T-cell (primary cell): ENCODE measurements around the gene MRPL12. TPM values are rescaled to one million over a fixed set of nuclear protein-coding genes. Genes with fewer than 3 reads are reported as not detected.

Experiments used
- ATAC-seq, 4 experiments: fragments of 200-7000 bp in 3 of 4; fragments of 150-1000 bp in 1 of 4; cut with Tn5 transposase; replicated peaks in 1 of 4; 1 replicate in 3 of 4; 2 replicates in 1 of 4; pipeline ENCODE4 v1.10.0; 2021; ENCODE audit warnings: moderate library complexity in 3 of 4, mild to moderate bottlenecking in 2 of 4, moderate number of reproducible peaks in 1 of 4
- CTCF ChIA-PET, 2 donors: fragments of 300-600 bp; sonication (Branson Sonifier 250); formaldehyde crosslinking; loops; one replicate each; lab custom pipeline; 2022; ENCODE audit warnings: antibody characterized with exemption in 2 of 2; lab: Charles Lee
- POLR2A ChIA-PET, 2 donors: fragments of 300-600 bp; sonication (Branson Sonifier 250); formaldehyde crosslinking; loops; one replicate each; lab custom pipeline; 2022; ENCODE audit warnings: antibody characterized with exemption in 2 of 2; lab: Charles Lee
- DNase-seq, 35 experiments: peaks; one replicate each; pipeline versions ENCODE4 v3.0.0 to v3.0.0-alpha.2; 2013 to 2023
- H3K27ac ChIP-seq: one replicate; pipeline ENCODE4 v1.5.1; 2013; ENCODE audit warnings: low read length
- H3K27me3 ChIP-seq, 2 experiments: replicated peaks in 1 of 2; 1 replicate in 1 of 2; 2 replicates in 1 of 2; pipeline versions ENCODE4 v1.6.1 to v1.7.0; 2013; ENCODE audit warnings: low read length in 1 of 2, mixed read lengths in 1 of 2; ENCODE audit not compliant: control insufficient read depth in 2 of 2, insufficient read depth in 2 of 2; ENCODE audit errors: extremely low read depth in 1 of 2
- H3K36me3 ChIP-seq, 2 donors: 1 replicate in 1 of 2; 2 replicates in 1 of 2; pipeline versions ENCODE4 v1.6.1 to v1.7.0; 2013; ENCODE audit warnings: low read length in 1 of 2; ENCODE audit not compliant: control insufficient read depth in 2 of 2, insufficient read depth in 1 of 2; ENCODE audit errors: extremely low read depth in 1 of 2
- H3K4me1 ChIP-seq, 2 experiments: 1 replicate in 1 of 2; 2 replicates in 1 of 2; pipeline versions ENCODE4 v1.6.1 to v1.7.0; 2013; ENCODE audit warnings: low read length in 2 of 2, mixed read lengths in 1 of 2; ENCODE audit not compliant: insufficient read depth in 2 of 2, control insufficient read depth in 1 of 2; ENCODE audit errors: extremely low read depth in 1 of 2
- H3K4me3 ChIP-seq, 2 donors: 1 replicate in 1 of 2; 2 replicates in 1 of 2; pipeline versions ENCODE4 v1.5.1 to v1.7.0; 2013; ENCODE audit warnings: mild to moderate bottlenecking in 2 of 2, low read length in 1 of 2, moderate library complexity in 1 of 2; ENCODE audit not compliant: control insufficient read depth in 1 of 2; ENCODE audit errors: extremely low read depth in 1 of 2
- H3K9me3 ChIP-seq: 2 replicates; pipeline ENCODE4 v1.7.0; 2013
- H3K27ac Mint-ChIP-seq, 2 donors: one replicate each; pipeline ENCODE4 v1.8.0; 2020 to 2021; ENCODE audit warnings: mild to moderate bottlenecking in 2 of 2, mixed read lengths in 2 of 2
- H3K27me3 Mint-ChIP-seq, 2 donors: one replicate each; pipeline ENCODE4 v1.8.0; 2021 to 2022; ENCODE audit warnings: mixed read lengths in 2 of 2
- H3K36me3 Mint-ChIP-seq: one replicate; pipeline ENCODE4 v1.8.0; 2021; ENCODE audit warnings: mixed read lengths
- H3K4me1 Mint-ChIP-seq, 3 donors: one replicate each; pipeline ENCODE4 v1.8.0; 2020 to 2022; ENCODE audit warnings: mixed read lengths in 3 of 3, mild to moderate bottlenecking in 1 of 3
- H3K4me3 Mint-ChIP-seq, 3 donors: one replicate each; pipeline ENCODE4 v1.8.0; 2020 to 2022; ENCODE audit warnings: mild to moderate bottlenecking in 3 of 3, mixed read lengths in 3 of 3, moderate library complexity in 3 of 3
- H3K9me3 Mint-ChIP-seq, 3 donors: one replicate each; pipeline ENCODE4 v1.8.0; 2020 to 2022; ENCODE audit warnings: mixed read lengths in 3 of 3
- WGBS: methylation state at CpG from one replicate; pipeline ENCODE4 v1.1.5; 2013; ENCODE audit warnings: missing lambda C conversion rate; ENCODE audit not compliant: insufficient coverage; 5-methylcytosine and 5-hydroxymethylcytosine counted together
- total RNA-seq, 35 experiments: library from RNA in 6 of 35; stranded (reverse) in 6 of 35; fragments of 120-200 nt in 1 of 35; gene quantifications; one replicate each; pipeline versions ENCODE4 v1.2.1 to v1.2.4 and lab custom pipeline; 2013 to 2026

Gene MRPL12
- total RNA-seq, 5 donors from 2014 or later (not counting 1 experiment from before 2014, with no cell fraction given): 18.5 to 33.5 (median 31.4) TPM

GRCh38 chr17:81683584-81684441, 19.4 kb upstream of the MRPL12 start, which contains the start of the genes ARL16 and HGS:
ARL16 (minus strand) TSS chr17:81683797; CDS start chr17:81683753, 44 bp downstream.
HGS (plus strand) TSS chr17:81684011; CDS start chr17:81684067, 56 bp downstream.
- DNase-seq (peak; percentile 92 to 99 (median 97)), ATAC-seq (peak; percentile 98)
- Histone ChIP-seq H3K9me3 (no peaks in the 10 kb centered on the region), H3K27me3 (no peaks in the 10 kb centered on the region), H3K36me3 (peaks cover 11 to 30% of the 10 kb centered on the region in 2 donors), H3K27ac (peak within 1 kb of the TSS; percentile 35), H3K4me3 (peak within 1 kb of the TSS; percentile 88 to 97), H3K4me1 (peaks cover 9 to 44% of the 10 kb centered on the region in 2 experiments)
- under 1% methylated on average over 109 of the region's 112 CpGs for WGBS
- CTCF ChIA-PET: interaction anchor here in 1 of 2 donors (0.5 to 1.1 kb wide), 2 partner anchors 23 to 33 kb away, joined by 3 to 7 read pairs; no protein-coding TSS in a partner anchor
- POLR2A ChIA-PET: interaction anchor here (0.6 to 1.6 kb wide), 4 partner anchors 13 to 339 kb away, joined by 3 read pairs; partner anchors contain the start of gene CENPX (in 1 of the 2)
- Mint-ChIP-seq H3K9me3 (no peaks in the 10 kb centered on the region), H3K4me3 (peak within 1 kb of the TSS; percentile 90 to 98 (median 92)), H3K4me1 (peaks cover 39 to 48% (median 40%) of the 10 kb centered on the region in 3 donors), H3K36me3 (peaks cover 19% of the 10 kb centered on the region), H3K27ac (peak within 1 kb of the TSS; percentile 95 to 96), H3K27me3 (no peaks in the 10 kb centered on the region)

- Mint-ChIP-seq H3K27me3 (no peaks in the 10 kb centered on the region), H3K9me3 (no peaks in the 10 kb centered on the region), H3K4me1 (peaks cover 39 to 48% (median 42%) of the 10 kb centered on the region in 3 donors), H3K36me3 (peaks cover 24% of the 10 kb centered on the region), H3K4me3 (peak overlapping the region; percentile 78 to 92 (median 82)), H3K27ac (peak overlapping the region; percentile 66 to 78)
- CTCF ChIA-PET: no interaction called here
- Histone ChIP-seq H3K4me1 (peaks cover 9 to 48% of the 10 kb centered on the region in 2 experiments), H3K27ac (peak overlapping the region; percentile 14), H3K4me3 (peak overlapping the region; percentile 88 to 97), H3K27me3 (no peaks in the 10 kb centered on the region), H3K36me3 (peaks cover 13 to 37% of the 10 kb centered on the region in 2 donors), H3K9me3 (no peaks in the 10 kb centered on the region)
- DNase-seq (no peak), ATAC-seq (peak in 1 of 4 experiments; percentile 2)
- POLR2A ChIA-PET: no interaction called here
- 10% methylated on average over 13 of the region's 16 CpGs for WGBS
These were observed 18.7 kb upstream of the MRPL12 start for GRCh38 chr17:81684442-81684911.

GRCh38 chr17:81685108-81685507, 18.1 kb upstream of the MRPL12 start:
- H3K36me3 ChIP-seq: peaks cover 13 to 40% of the 10 kb centered on the region in 2 donors
- Mint-ChIP-seq H3K9me3 (no peaks in the 10 kb centered on the region), H3K4me1 (peaks cover 39 to 46% (median 44%) of the 10 kb centered on the region in 3 donors), H3K36me3 (peaks cover 30% of the 10 kb centered on the region), H3K4me3 (peak overlapping the region; percentile 78 to 92 (median 82)), H3K27me3 (no peaks in the 10 kb centered on the region), H3K27ac (peak overlapping the region; percentile 66 to 78)
- WGBS: 51% methylated on average over 11 of the region's 12 CpGs
- CTCF ChIA-PET: no interaction called here
- no peaks in the 10 kb centered on the region for H3K9me3 ChIP-seq
- POLR2A ChIA-PET: interaction anchor here in 1 of 2 donors (0.7 kb wide), 1 partner anchor 8 kb away, joined by 3 read pairs; no protein-coding TSS in a partner anchor
- H3K27ac ChIP-seq: peak overlapping the region; percentile 14
- peak overlapping the region; percentile 88 to 97 for H3K4me3 ChIP-seq
- no peaks in the 10 kb centered on the region for H3K27me3 ChIP-seq
- peaks cover 9 to 53% of the 10 kb centered on the region in 2 experiments for H3K4me1 ChIP-seq
- ATAC-seq: no peak
- DNase-seq: no peak

- no peaks in the 10 kb centered on the region for H3K9me3 Mint-ChIP-seq
- H3K27ac ChIP-seq: no peak overlapping the region
- POLR2A ChIA-PET: no interaction called here
- H3K36me3 Mint-ChIP-seq: peaks cover 30% of the 10 kb centered on the region
- peaks cover 27 to 53% of the 10 kb centered on the region in 2 donors for H3K36me3 ChIP-seq
- H3K27ac Mint-ChIP-seq: no peak overlapping the region
- no peak overlapping the region for H3K4me3 ChIP-seq
- no peak overlapping the region for H3K4me3 Mint-ChIP-seq
- peaks cover 37 to 45% (median 41%) of the 10 kb centered on the region in 3 donors for H3K4me1 Mint-ChIP-seq
- CTCF ChIA-PET: no interaction called here
- no peak for ATAC-seq
- H3K9me3 ChIP-seq: no peaks in the 10 kb centered on the region
- no peak for DNase-seq
- H3K4me1 ChIP-seq: peaks cover 9 to 53% of the 10 kb centered on the region in 2 experiments
- over 99% methylated on average over 19 of the region's 20 CpGs for WGBS
- no peaks in the 10 kb centered on the region for H3K27me3 ChIP-seq
- H3K27me3 Mint-ChIP-seq: no peaks in the 10 kb centered on the region
These were observed 16.6 kb upstream of the MRPL12 start for GRCh38 chr17:81686614-81687013.

GRCh38 chr17:81687770-81688541, 15.2 kb upstream of the MRPL12 start:
- ATAC-seq (no peak), DNase-seq (no peak)
- H3K9me3 ChIP-seq: no peaks in the 10 kb centered on the region
- WGBS: 93% methylated on average over 35 of the region's 41 CpGs
- H3K27me3 ChIP-seq: no peaks in the 10 kb centered on the region
- no peak overlapping the region for H3K4me3 ChIP-seq
- H3K36me3 ChIP-seq: peaks cover 34 to 65% of the 10 kb centered on the region in 2 donors
- no peak overlapping the region for H3K27ac ChIP-seq
- Mint-ChIP-seq H3K27ac (no peak overlapping the region), H3K4me3 (no peak overlapping the region), H3K9me3 (no peaks in the 10 kb centered on the region), H3K36me3 (peaks cover 35% of the 10 kb centered on the region), H3K27me3 (no peaks in the 10 kb centered on the region), H3K4me1 (peaks cover 26 to 38% (median 34%) of the 10 kb centered on the region in 3 donors)
- POLR2A ChIA-PET: no interaction called here
- peaks cover 9 to 44% of the 10 kb centered on the region in 2 experiments for H3K4me1 ChIP-seq
- CTCF ChIA-PET: no interaction called here
